ENCODE data around the gene ALG9. TPM values are rescaled to one million over a fixed set of nuclear protein-coding genes. Genes with fewer than 3 reads are reported as not detected.

ALG9 gene
- total RNA-seq, 1 experiment from 2014 or later, result 27.8 TPM

DNA sequence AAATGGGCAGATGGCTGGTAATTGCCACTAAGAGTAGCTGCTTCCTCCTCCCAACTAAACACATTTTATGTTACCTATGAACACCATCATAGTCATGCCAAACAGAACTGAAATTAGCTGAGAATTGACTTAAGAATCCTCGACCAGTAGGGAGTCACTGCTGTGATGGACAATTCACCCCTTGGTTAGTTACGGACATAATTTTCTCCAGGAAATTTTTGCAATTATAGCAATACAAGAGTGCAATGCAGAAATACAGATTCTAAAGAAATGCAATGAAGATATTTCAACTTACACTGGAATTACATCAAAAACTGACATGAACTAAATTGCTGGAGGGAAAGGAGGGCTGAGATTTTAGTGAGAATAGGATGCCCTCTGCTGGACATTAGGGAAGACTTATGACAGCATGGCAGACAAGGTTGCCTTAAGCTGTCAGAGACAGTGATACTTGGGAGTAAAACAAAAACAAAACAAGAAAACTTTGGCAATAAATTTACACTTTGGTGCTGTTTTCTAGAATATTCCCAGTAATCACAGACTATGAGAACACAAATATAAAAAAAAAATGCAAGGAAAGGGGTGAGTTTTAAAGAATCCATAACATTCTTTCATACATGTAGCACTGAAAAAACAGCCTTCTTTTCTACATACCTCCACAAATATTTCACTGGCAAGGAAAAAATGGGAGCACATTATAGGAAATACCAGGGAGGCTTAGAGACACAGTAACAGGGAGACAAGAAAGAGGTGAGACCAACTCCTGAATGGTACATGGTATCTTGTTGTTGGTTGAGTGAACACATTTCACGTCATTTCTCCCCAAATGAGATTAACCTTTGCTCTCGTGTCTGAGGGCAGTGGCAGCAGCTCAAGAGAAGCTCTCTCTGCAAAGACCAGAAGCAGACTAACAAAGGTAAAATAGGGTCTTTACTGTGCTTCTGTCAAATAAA, 94.0 kb downstream of the ALG9 start:
- POLR2A ChIA-PET (ENCODE audit: unreplicated experiment), result no interaction called here
- no TSS peak for BruUV-seq (replicated peaks)

DNA sequence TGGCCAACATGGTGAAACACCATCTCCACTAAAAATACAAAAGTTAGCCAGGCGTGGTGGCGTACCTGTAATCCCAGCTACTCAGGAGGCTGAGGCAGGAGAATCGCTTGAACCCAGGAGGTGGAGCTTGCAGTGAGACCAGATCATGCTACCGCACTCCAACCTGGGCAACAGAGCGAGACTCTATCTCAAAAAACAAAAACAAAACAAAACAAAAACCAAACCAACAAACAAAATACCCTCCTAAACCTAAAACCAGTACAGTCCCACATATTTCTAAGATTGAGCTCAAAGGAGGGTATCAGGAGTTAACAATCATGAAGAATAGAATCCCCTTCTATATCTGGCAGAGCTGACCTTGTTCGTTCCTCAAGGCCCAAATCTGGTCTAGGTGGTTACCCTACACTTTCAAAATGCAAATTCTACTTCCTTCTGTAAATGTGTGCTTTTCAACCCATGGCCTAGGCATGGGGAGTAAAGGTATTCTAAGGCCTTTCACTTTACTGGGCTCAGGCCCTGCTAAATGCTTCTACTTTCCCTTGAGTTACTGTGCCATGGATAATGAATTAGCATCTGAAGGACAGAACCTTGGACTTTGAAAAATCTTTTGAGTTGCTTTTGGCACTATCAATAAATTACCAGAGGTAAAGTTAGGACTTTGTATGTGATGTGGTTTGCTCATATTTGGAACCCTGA, 94.8 kb downstream of the ALG9 start:
- DNase-seq, result no peak
- H4K20me1 ChIP-seq (ENCODE audit: insufficient read depth), result no peaks in the 10 kb centered on the region
- H3K4me3 ChIP-seq, result no peak overlapping the region
- BruUV-seq (replicated peaks), result no TSS peak
- intact Hi-C loops (cut with micrococcal nuclease; ENCODE audit: unreplicated experiment), result loop anchor here (1.0 to 10.0 kb wide), 6 partner anchors 66 to 492 kb away; partner anchors contain the start of gene SIK2
- ChIA-PET POLR2A (ENCODE audit: unreplicated experiment) (no interaction called here), CTCF (interaction anchor here (0.7 to 1.3 kb wide), 4 partner anchors 167 to 355 kb away, joined by 3 to 4 read pairs (median 3); no protein-coding TSS in a partner anchor)
- no peaks in the 10 kb centered on the region for H3K36me3 ChIP-seq (ENCODE audit: low read depth)
- no peaks in the 10 kb centered on the region for H3F3A ChIP-seq (ENCODE audit: insufficient read depth, low read depth)
- H3K27me3 ChIP-seq (ENCODE audit: insufficient read depth, low read depth), result no peaks in the 10 kb centered on the region
- H3K4me1 ChIP-seq (replicated peaks; ENCODE audit: insufficient read depth), result peaks cover 9% of the 10 kb centered on the region; the same call in 1 of the 2 replicates
- H2AFZ ChIP-seq, result no peak overlapping the region
- no peaks in the 10 kb centered on the region for H3K9me2 ChIP-seq (ENCODE audit: insufficient read depth)
- no peaks in the 10 kb centered on the region for H3K79me2 ChIP-seq (ENCODE audit: low read depth)
- no peaks in the 10 kb centered on the region for H3K9me3 ChIP-seq (ENCODE audit: insufficient read depth, low read depth)
- TF ChIP-seq, protein P1, sequence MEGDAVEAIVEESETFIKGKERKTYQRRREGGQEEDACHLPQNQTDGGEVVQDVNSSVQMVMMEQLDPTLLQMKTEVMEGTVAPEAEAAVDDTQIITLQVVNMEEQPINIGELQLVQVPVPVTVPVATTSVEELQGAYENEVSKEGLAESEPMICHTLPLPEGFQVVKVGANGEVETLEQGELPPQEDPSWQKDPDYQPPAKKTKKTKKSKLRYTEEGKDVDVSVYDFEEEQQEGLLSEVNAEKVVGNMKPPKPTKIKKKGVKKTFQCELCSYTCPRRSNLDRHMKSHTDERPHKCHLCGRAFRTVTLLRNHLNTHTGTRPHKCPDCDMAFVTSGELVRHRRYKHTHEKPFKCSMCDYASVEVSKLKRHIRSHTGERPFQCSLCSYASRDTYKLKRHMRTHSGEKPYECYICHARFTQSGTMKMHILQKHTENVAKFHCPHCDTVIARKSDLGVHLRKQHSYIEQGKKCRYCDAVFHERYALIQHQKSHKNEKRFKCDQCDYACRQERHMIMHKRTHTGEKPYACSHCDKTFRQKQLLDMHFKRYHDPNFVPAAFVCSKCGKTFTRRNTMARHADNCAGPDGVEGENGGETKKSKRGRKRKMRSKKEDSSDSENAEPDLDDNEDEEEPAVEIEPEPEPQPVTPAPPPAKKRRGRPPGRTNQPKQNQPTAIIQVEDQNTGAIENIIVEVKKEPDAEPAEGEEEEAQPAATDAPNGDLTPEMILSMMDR (conservative IDR thresholded peaks at IDR 0.05), result no peak
- TF ChIP-seq EZH2 (IDR thresholded peaks at IDR 0.05; ENCODE audit: low read depth), result no peak
- no peak overlapping the region for H3K27ac ChIP-seq
- H3K4me2 ChIP-seq, result no peak overlapping the region

More for the DNA sequence above, 94.0 kb downstream of the ALG9 start:
- Histone ChIP-seq H2AFZ (no peak overlapping the region), H4K20me1 (ENCODE audit: insufficient read depth) (no peaks in the 10 kb centered on the region), H3K4me1 (replicated peaks; ENCODE audit: insufficient read depth) (peaks cover 9% of the 10 kb centered on the region; the same call in 1 of the 2 replicates), H3F3A (ENCODE audit: insufficient read depth, low read depth) (no peaks in the 10 kb centered on the region), H3K9me3 (ENCODE audit: insufficient read depth, low read depth) (no peaks in the 10 kb centered on the region), H3K4me2 (no peak overlapping the region), H3K27ac (no peak overlapping the region), H3K79me2 (ENCODE audit: low read depth) (no peaks in the 10 kb centered on the region), H3K9me2 (ENCODE audit: insufficient read depth) (no peaks in the 10 kb centered on the region), H3K27me3 (ENCODE audit: insufficient read depth, low read depth) (no peaks in the 10 kb centered on the region), H3K4me3 (no peak overlapping the region), H3K36me3 (ENCODE audit: low read depth) (no peaks in the 10 kb centered on the region)
- peak; percentile 8 to 53 for DNase-seq
- intact Hi-C loops (cut with micrococcal nuclease; ENCODE audit: unreplicated experiment), result loop anchor here (1.0 to 10.0 kb wide), 6 partner anchors 65 to 493 kb away; partner anchors contain the start of gene SIK2
- no peak for TF ChIP-seq EZH2 (IDR thresholded peaks at IDR 0.05; ENCODE audit: low read depth)
- TF ChIP-seq, protein P1 (conservative IDR thresholded peaks at IDR 0.05), result peak; percentile 86
- CTCF ChIA-PET, result interaction anchor here (0.6 to 1.3 kb wide), 9 partner anchors 13 to 495 kb away, joined by 3 to 12 read pairs (median 3); no protein-coding TSS in a partner anchor
